ENCODE data around the gene PRIM2.
"Not testable (repeated sequence)": the region's sequence is repeated elsewhere in the genome, so short reads cannot be mapped to it uniquely, and the experiment has no call there.

PRIM2 gene

GRCh38 chr6:57465968-57466367, 148.5 kb downstream of the PRIM2 start:
- intact Hi-C loops (cut with micrococcal nuclease); H3K36me3 Mint-ChIP-seq (ENCODE audit: low read depth); H3K27me3 Mint-ChIP-seq; H3K4me3 Mint-ChIP-seq; H3K4me1 Mint-ChIP-seq (ENCODE audit: low read depth); H3K9me3 Mint-ChIP-seq; H3K27ac Mint-ChIP-seq: not testable (repeated sequence)

GRCh38 chr6:57469072-57469471, 151.6 kb downstream of the PRIM2 start:
- Mint-ChIP-seq H3K9me3 (no peaks in the 10 kb centered on the region), H3K4me3 (no peak overlapping the region), H3K4me1 (ENCODE audit: low read depth) (no peaks in the 10 kb centered on the region), H3K36me3 (ENCODE audit: low read depth) (no peaks in the 10 kb centered on the region), H3K27me3 (no peaks in the 10 kb centered on the region), H3K27ac (no peak overlapping the region)
- intact Hi-C loops (cut with micrococcal nuclease), result no loop called here

- H3K27ac Mint-ChIP-seq; intact Hi-C loops (cut with micrococcal nuclease): not testable (repeated sequence)
These were observed 152.7 kb downstream of the PRIM2 start for GRCh38 chr6:57470148-57470547.

GRCh38 chr6:57471314-57471864, 154.0 kb downstream of the PRIM2 start:
- H3K27ac Mint-ChIP-seq; H3K4me3 Mint-ChIP-seq; H3K36me3 Mint-ChIP-seq (ENCODE audit: low read depth); H3K27me3 Mint-ChIP-seq; H3K9me3 Mint-ChIP-seq; intact Hi-C loops (cut with micrococcal nuclease): not testable (repeated sequence)
- H3K4me1 Mint-ChIP-seq (ENCODE audit: low read depth), result peaks cover 13% of the 10 kb centered on the region

More at GRCh38 chr6:57470148-57470547, 152.7 kb downstream of the PRIM2 start:
- H3K9me3 Mint-ChIP-seq; H3K36me3 Mint-ChIP-seq (ENCODE audit: low read depth); H3K4me3 Mint-ChIP-seq; H3K27me3 Mint-ChIP-seq; H3K4me1 Mint-ChIP-seq (ENCODE audit: low read depth): not testable (repeated sequence)

GRCh38 chr6:57472861-57473362, 155.5 kb downstream of the PRIM2 start:
- H3K36me3 Mint-ChIP-seq (ENCODE audit: low read depth); H3K27me3 Mint-ChIP-seq; H3K4me3 Mint-ChIP-seq; H3K9me3 Mint-ChIP-seq; intact Hi-C loops (cut with micrococcal nuclease); H3K27ac Mint-ChIP-seq: not testable (repeated sequence)
- H3K4me1 Mint-ChIP-seq (ENCODE audit: low read depth), result peaks cover 13% of the 10 kb centered on the region

- H3K27ac Mint-ChIP-seq; H3K36me3 Mint-ChIP-seq (ENCODE audit: low read depth); H3K27me3 Mint-ChIP-seq; H3K4me3 Mint-ChIP-seq; intact Hi-C loops (cut with micrococcal nuclease); H3K9me3 Mint-ChIP-seq: not testable (repeated sequence)
- H3K4me1 Mint-ChIP-seq (ENCODE audit: low read depth), result peaks cover 13% of the 10 kb centered on the region
These were observed 157.5 kb downstream of the PRIM2 start for GRCh38 chr6:57474862-57475475.

- intact Hi-C loops (cut with micrococcal nuclease), result not testable (repeated sequence)
These were observed 158.2 kb downstream of the PRIM2 start for GRCh38 chr6:57475656-57476055.

GRCh38 chr6:57480194-57480593, 162.8 kb downstream of the PRIM2 start:
- not testable (repeated sequence) for H3K36me3 Mint-ChIP-seq (ENCODE audit: low read depth); H3K27ac Mint-ChIP-seq; H3K9me3 Mint-ChIP-seq

More at GRCh38 chr6:57475656-57476055, 158.2 kb downstream of the PRIM2 start:
- H3K36me3 Mint-ChIP-seq (ENCODE audit: low read depth); H3K27me3 Mint-ChIP-seq; H3K9me3 Mint-ChIP-seq; H3K4me3 Mint-ChIP-seq; H3K27ac Mint-ChIP-seq: not testable (repeated sequence)
- H3K4me1 Mint-ChIP-seq (ENCODE audit: low read depth), result peaks cover 13% of the 10 kb centered on the region

GRCh38 chr6:57481121-57481520, 163.7 kb downstream of the PRIM2 start:
- intact Hi-C loops (cut with micrococcal nuclease); H3K27ac Mint-ChIP-seq; H3K36me3 Mint-ChIP-seq (ENCODE audit: low read depth); H3K4me1 Mint-ChIP-seq (ENCODE audit: low read depth); H3K27me3 Mint-ChIP-seq; H3K4me3 Mint-ChIP-seq; H3K9me3 Mint-ChIP-seq: not testable (repeated sequence)

More at GRCh38 chr6:57480194-57480593, 162.8 kb downstream of the PRIM2 start:
- H3K4me1 Mint-ChIP-seq (ENCODE audit: low read depth); intact Hi-C loops (cut with micrococcal nuclease); H3K4me3 Mint-ChIP-seq; H3K27me3 Mint-ChIP-seq: not testable (repeated sequence)

GRCh38 chr6:57482471-57482870, 165.0 kb downstream of the PRIM2 start:
- H3K9me3 Mint-ChIP-seq; H3K27ac Mint-ChIP-seq; H3K4me1 Mint-ChIP-seq (ENCODE audit: low read depth); H3K27me3 Mint-ChIP-seq; intact Hi-C loops (cut with micrococcal nuclease); H3K36me3 Mint-ChIP-seq (ENCODE audit: low read depth); H3K4me3 Mint-ChIP-seq: not testable (repeated sequence)

- H3K9me3 Mint-ChIP-seq; H3K27ac Mint-ChIP-seq; H3K36me3 Mint-ChIP-seq (ENCODE audit: low read depth); H3K4me3 Mint-ChIP-seq; H3K27me3 Mint-ChIP-seq; H3K4me1 Mint-ChIP-seq (ENCODE audit: low read depth); intact Hi-C loops (cut with micrococcal nuclease): not testable (repeated sequence)
These were observed 169.2 kb downstream of the PRIM2 start for GRCh38 chr6:57486494-57487081.

- H3K27ac Mint-ChIP-seq; H3K4me3 Mint-ChIP-seq; intact Hi-C loops (cut with micrococcal nuclease); H3K36me3 Mint-ChIP-seq (ENCODE audit: low read depth); H3K27me3 Mint-ChIP-seq; H3K9me3 Mint-ChIP-seq; H3K4me1 Mint-ChIP-seq (ENCODE audit: low read depth): not testable (repeated sequence)
These were observed 171.1 kb downstream of the PRIM2 start for GRCh38 chr6:57488551-57488950.

GRCh38 chr6:57489887-57490286, 172.5 kb downstream of the PRIM2 start:
- H3K4me3 Mint-ChIP-seq; H3K4me1 Mint-ChIP-seq (ENCODE audit: low read depth); H3K27ac Mint-ChIP-seq; intact Hi-C loops (cut with micrococcal nuclease); H3K36me3 Mint-ChIP-seq (ENCODE audit: low read depth); H3K9me3 Mint-ChIP-seq; H3K27me3 Mint-ChIP-seq: not testable (repeated sequence)

- H3K27me3 Mint-ChIP-seq; intact Hi-C loops (cut with micrococcal nuclease); H3K27ac Mint-ChIP-seq; H3K9me3 Mint-ChIP-seq; H3K4me1 Mint-ChIP-seq (ENCODE audit: low read depth); H3K36me3 Mint-ChIP-seq (ENCODE audit: low read depth); H3K4me3 Mint-ChIP-seq: not testable (repeated sequence)
These were observed 174.4 kb downstream of the PRIM2 start for GRCh38 chr6:57491795-57492194.

GRCh38 chr6:57496251-57496650, 178.8 kb downstream of the PRIM2 start:
- H3K4me3 Mint-ChIP-seq; intact Hi-C loops (cut with micrococcal nuclease); H3K27me3 Mint-ChIP-seq; H3K27ac Mint-ChIP-seq; H3K9me3 Mint-ChIP-seq; H3K4me1 Mint-ChIP-seq (ENCODE audit: low read depth); H3K36me3 Mint-ChIP-seq (ENCODE audit: low read depth): not testable (repeated sequence)
